Measurements from ENCODE around the gene KCNMA1.

GRCh38 chr10:77051837-77052236 is 585.8 kb downstream of the KCNMA1 start:
- TF ChIP-seq CTCF (IDR thresholded peaks at IDR 0.05) (no peak), POLR2A (IDR thresholded peaks at IDR 0.05) (no peak)
